HEK293T (cell line): ENCODE measurements around the gene POLR3A.

Experiments
- FOXK2 ChIP-seq: fragments of 450-650 bp; IDR thresholded peaks from 2 replicates; pipeline ENCODE4 v1.6.1; 2016; ENCODE audit warnings: mild to moderate bottlenecking
- FOXM1 ChIP-seq: fragments of 450-650 bp; IDR thresholded peaks from 2 replicates; pipeline ENCODE4 v1.6.1; 2017; ENCODE audit warnings: mild to moderate bottlenecking, borderline replicate concordance
- NFRKB ChIP-seq: fragments of 450-650 bp; IDR thresholded peaks from 2 replicates; pipeline ENCODE4 v1.6.1; 2016; ENCODE audit warnings: mild to moderate bottlenecking, moderate library complexity
- SP1 ChIP-seq: fragments of 450-650 bp; IDR thresholded peaks from 2 replicates; pipeline ENCODE4 v1.6.1; 2017
- TARDBP ChIP-seq: fragments of 450-650 bp; IDR thresholded peaks from 2 replicates; pipeline ENCODE4 v1.6.1; 2016

- TF ChIP-seq SP1, result no peak
- TF ChIP-seq FOXK2, result no peak
- no peak for TF ChIP-seq FOXM1
- no peak for TF ChIP-seq TARDBP
- TF ChIP-seq NFRKB, result no peak
Measured at GRCh38 chr10:77983384-77984341, 45.7 kb downstream of the POLR3A start.
